KBM-7 (cell line): Measurements from ENCODE around the gene ANKRD33B.
"Not testable (repeated sequence)": the region's sequence is repeated elsewhere in the genome, so short reads cannot be mapped to it uniquely, and the experiment has no call there.

ENCODE experiments used
- DNase-seq: peaks from one replicate; pipeline ENCODE4 v3.0.0-alpha.2; 2015
- in situ Hi-C: fragments of 300-500 bp; cut with MboI; formaldehyde crosslinking; loops from 2 replicates; pipeline ENCODE4 v1.14.3; 2020; ENCODE audit warnings: low sequenced_read_pairs, low pct_unique_long_range_greater_than_20kb, mixed read lengths

ANKRD33B gene

GRCh38 chr5:10536511-10536910 lies 27.4 kb upstream of the ANKRD33B start:
- DNase-seq = no peak
- in situ Hi-C loops = no loop called here

- DNase-seq = peak; percentile 78
- in situ Hi-C loops = no loop called here
Observed at GRCh38 chr5:10536931-10537579, 26.8 kb upstream of the ANKRD33B start.

- no peak for DNase-seq
- in situ Hi-C loops = no loop called here
Observed at GRCh38 chr5:10537624-10538023, 26.2 kb upstream of the ANKRD33B start.

GRCh38 chr5:10538103-10538788 lies 25.6 kb upstream of the ANKRD33B start:
- in situ Hi-C loops = no loop called here
- DNase-seq = no peak

GRCh38 chr5:10538789-10539686 lies 24.8 kb upstream of the ANKRD33B start:
- in situ Hi-C loops = no loop called here
- no peak for DNase-seq

- no peak for DNase-seq
- in situ Hi-C loops = no loop called here
Observed at GRCh38 chr5:10539687-10539998, 24.2 kb upstream of the ANKRD33B start.

- DNase-seq = no peak
- in situ Hi-C loops = no loop called here
Observed at GRCh38 chr5:10540036-10540544, 23.8 kb upstream of the ANKRD33B start.

- DNase-seq = no peak
- in situ Hi-C loops = no loop called here
Observed at GRCh38 chr5:10540951-10541646, 22.8 kb upstream of the ANKRD33B start.

GRCh38 chr5:10542055-10542550 lies 21.8 kb upstream of the ANKRD33B start:
- in situ Hi-C loops = no loop called here
- DNase-seq = no peak

- in situ Hi-C loops = no loop called here
- peak; percentile 73 for DNase-seq
Observed at GRCh38 chr5:10543585-10544040, 20.3 kb upstream of the ANKRD33B start.

- no peak for DNase-seq
- in situ Hi-C loops = no loop called here
Observed at GRCh38 chr5:10545084-10545483, 18.8 kb upstream of the ANKRD33B start.

- no peak for DNase-seq
- in situ Hi-C loops = no loop called here
Observed at GRCh38 chr5:10546186-10546585, 17.7 kb upstream of the ANKRD33B start.

- DNase-seq = no peak
- in situ Hi-C loops = no loop called here
Observed at GRCh38 chr5:10548418-10549122, 15.3 kb upstream of the ANKRD33B start.

- in situ Hi-C loops, DNase-seq: not testable (repeated sequence)
Observed at GRCh38 chr5:10549123-10549514, 14.8 kb upstream of the ANKRD33B start.

GRCh38 chr5:10550222-10550995 lies 13.5 kb upstream of the ANKRD33B start:
- in situ Hi-C loops = no loop called here

GRCh38 chr5:10551782-10552138 lies 12.1 kb upstream of the ANKRD33B start:
- in situ Hi-C loops = no loop called here
- DNase-seq = no peak

More at GRCh38 chr5:10550222-10550995, 13.5 kb upstream of the ANKRD33B start:
- DNase-seq = no peak

- DNase-seq = no peak
- in situ Hi-C loops = no loop called here
Observed at GRCh38 chr5:10552183-10553143, 11.4 kb upstream of the ANKRD33B start.
